ENCODE results near the gene BST1. TPM values are rescaled to one million over a fixed set of nuclear protein-coding genes. Genes with fewer than 3 reads are reported as not detected.

The BST1 gene, protein sequence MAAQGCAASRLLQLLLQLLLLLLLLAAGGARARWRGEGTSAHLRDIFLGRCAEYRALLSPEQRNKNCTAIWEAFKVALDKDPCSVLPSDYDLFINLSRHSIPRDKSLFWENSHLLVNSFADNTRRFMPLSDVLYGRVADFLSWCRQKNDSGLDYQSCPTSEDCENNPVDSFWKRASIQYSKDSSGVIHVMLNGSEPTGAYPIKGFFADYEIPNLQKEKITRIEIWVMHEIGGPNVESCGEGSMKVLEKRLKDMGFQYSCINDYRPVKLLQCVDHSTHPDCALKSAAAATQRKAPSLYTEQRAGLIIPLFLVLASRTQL
- under 1 TPM; 0.47 to 0.66 TPM for total RNA-seq

DNA sequence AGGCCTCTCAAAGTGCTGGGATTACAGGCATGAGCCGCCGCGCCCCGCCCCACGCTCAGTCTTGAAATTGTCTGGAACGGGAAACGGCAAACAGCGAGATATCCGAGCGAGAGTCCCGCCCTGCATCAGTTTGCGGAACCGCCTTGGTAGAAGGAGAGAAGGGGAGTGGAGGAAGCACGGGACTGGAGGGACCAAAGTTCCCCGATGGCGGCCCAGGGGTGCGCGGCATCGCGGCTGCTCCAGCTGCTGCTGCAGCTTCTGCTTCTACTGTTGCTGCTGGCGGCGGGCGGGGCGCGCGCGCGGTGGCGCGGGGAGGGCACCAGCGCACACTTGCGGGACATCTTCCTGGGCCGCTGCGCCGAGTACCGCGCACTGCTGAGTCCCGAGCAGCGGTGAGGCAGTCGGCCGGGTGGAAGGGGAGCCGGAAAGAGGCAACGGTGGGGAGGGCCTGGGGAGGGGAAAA is at the start of gene BST1:
TSS of gene BST1 (plus strand) at position 125 of the 463 bp plus-strand sequence. CDS start at position 205, 80 bp downstream.
- peak within 1 kb of the TSS; percentile 44 for H3K27ac Mint-ChIP-seq
- ATAC-seq (peak; percentile 82), DNase-seq (peak; percentile 70)
- H3K36me3 Mint-ChIP-seq (ENCODE audit: low read depth), result no peaks in the 10 kb centered on the region
- H3K9me3 Mint-ChIP-seq (ENCODE audit: low read depth), result no peaks in the 10 kb centered on the region
- CTCF ChIA-PET, result no interaction called here
- POLR2A ChIA-PET, result no interaction called here
- peaks cover 4% of the 10 kb centered on the region for H3K4me1 Mint-ChIP-seq
- H3K27me3 Mint-ChIP-seq, result peaks cover 10% of the 10 kb centered on the region
- H3K4me3 Mint-ChIP-seq, result peak within 1 kb of the TSS; percentile 75
- intact Hi-C loops (cut with DNase I, micrococcal nuclease), result loop anchor here in 1 of 2 experiments (2.0 kb wide), 1 partner anchor 20 kb away; no protein-coding TSS in a partner anchor

DNA sequence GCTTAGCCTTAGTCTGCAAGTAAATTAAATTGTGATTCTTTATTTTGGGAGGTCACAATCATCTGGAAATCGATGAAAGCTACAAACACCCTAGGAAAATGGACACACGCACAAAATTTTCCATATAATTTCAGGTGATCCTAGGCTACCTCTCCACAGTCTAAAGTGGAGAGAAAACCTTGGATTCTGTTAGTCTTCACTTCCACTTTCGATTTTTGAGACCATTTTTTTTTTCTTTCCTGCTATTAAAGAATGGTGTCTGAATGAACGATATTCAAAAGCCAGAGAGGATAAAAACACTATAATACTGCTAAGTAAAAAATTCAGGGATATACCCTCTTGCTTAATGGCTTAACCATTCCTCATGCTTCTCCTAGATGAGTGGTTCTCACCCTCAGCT is 49.4 kb upstream of the BST1 start:
- POLR2A ChIA-PET, result interaction anchor here (1.1 kb wide), 1 partner anchor 27 kb away, joined by 3 read pairs; no protein-coding TSS in a partner anchor
- peak overlapping the region; percentile 97 for H3K27ac Mint-ChIP-seq
- CTCF ChIA-PET, result interaction anchor here (0.6 to 1.3 kb wide), 5 partner anchors 20 to 196 kb away, joined by 3 to 5 read pairs (median 3); no protein-coding TSS in a partner anchor
- H3K36me3 Mint-ChIP-seq (ENCODE audit: low read depth), result peaks cover 2% of the 10 kb centered on the region
- intact Hi-C loops (cut with DNase I, micrococcal nuclease), result loop anchor here (2.0 to 10.0 kb wide), 6 partner anchors 176 to 1999 kb away; partner anchors contain the start of gene TAPT1 (in 1 of the 2)
- no peaks in the 10 kb centered on the region for H3K9me3 Mint-ChIP-seq (ENCODE audit: low read depth)
- H3K4me3 Mint-ChIP-seq, result peak overlapping the region; percentile 99
- DNase-seq (no peak), ATAC-seq (no peak)
- peaks cover 61% of the 10 kb centered on the region for H3K4me1 Mint-ChIP-seq
- no peaks in the 10 kb centered on the region for H3K27me3 Mint-ChIP-seq

DNA sequence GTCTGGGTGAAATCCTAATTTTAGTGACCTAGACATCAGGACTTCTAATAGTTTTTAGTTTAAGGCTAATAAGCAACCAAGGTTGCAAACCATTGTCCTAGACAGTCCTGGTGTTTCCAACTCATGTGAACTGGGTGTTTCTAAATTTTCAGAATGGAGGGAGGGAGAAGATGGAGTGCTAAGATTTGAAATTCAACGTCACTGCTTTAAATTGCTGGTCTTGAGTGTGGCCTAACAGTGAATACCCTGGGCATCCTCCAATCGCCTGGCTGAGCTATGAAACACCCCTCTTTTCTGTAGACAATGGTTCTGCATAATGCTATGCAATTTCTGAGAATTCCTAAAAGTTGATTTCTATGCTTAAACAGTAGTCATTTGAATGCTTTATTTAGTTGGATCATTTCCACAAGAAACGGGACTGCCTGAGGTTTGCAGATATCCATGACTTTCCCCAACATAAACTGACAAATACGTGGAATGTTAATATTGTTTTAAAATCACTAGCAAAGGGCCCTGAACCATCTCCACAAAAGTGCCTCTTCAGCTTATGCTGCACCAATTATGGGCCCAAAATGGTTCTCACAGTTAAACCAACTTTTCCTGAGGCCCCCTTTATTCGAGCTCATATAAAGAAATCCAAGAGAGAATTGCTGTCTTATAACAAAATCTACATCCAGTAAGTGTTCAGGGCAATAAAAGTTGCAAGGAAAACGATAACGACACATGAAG is 48.8 kb upstream of the BST1 start:
- Mint-ChIP-seq H3K27ac (peak overlapping the region; percentile 97), H3K4me3 (peak overlapping the region; percentile 99), H3K27me3 (no peaks in the 10 kb centered on the region), H3K4me1 (peaks cover 56% of the 10 kb centered on the region), H3K9me3 (ENCODE audit: low read depth) (no peaks in the 10 kb centered on the region), H3K36me3 (ENCODE audit: low read depth) (peaks cover 2% of the 10 kb centered on the region)
- DNase-seq (peak; percentile 31), ATAC-seq (peak; percentile 21)
- CTCF ChIA-PET, result interaction anchor here (0.6 to 1.3 kb wide), 13 partner anchors 10 to 416 kb away, joined by 3 to 6 read pairs (median 3); partner anchors contain the start of gene FAM200B
- POLR2A ChIA-PET, result interaction anchor here (1.1 kb wide), 1 partner anchor 26 kb away, joined by 3 read pairs; no protein-coding TSS in a partner anchor
- intact Hi-C loops (cut with DNase I, micrococcal nuclease), result loop anchor here (2.0 to 10.0 kb wide), 10 partner anchors 113 to 1999 kb away; partner anchors contain the start of genes TAPT1 (in 2 of the 2), CD38 (in 1 of the 2) and CPEB2 (in 1 of the 2)

DNA sequence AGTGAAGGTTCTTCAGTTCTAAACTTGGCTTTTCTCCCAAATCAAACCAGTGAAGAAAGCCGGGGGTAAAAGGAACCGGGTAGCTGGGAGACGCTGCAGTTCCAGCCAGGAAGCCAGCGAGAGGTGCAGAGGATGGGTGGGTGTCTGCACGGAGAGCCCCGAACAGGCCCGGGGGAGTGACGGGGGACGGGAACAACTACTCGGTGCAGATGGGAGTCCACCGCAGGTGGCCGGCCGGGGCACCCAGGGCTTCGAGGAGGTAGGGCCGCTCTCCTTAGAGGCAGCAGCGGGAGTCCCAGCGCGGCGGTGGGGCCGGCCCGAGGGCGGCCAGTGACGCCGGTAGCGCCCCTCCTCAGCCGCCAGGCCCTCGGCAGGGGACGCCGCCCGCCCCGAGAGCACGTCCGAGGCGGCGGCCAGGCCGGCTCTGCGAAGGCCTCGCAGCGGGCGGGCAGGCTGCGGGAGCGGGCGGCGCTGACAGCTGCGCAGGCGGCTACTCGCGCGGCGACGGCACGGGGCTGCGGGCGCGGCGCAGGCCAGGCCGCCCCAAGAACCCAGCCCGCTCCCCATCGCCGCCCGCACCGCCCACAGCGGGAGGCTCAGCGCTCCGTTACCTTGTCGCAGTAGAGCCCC is 48.2 kb upstream of the BST1 start:
- intact Hi-C loops (cut with DNase I, micrococcal nuclease), result loop anchor here (1.0 to 10.0 kb wide), 15 partner anchors 27 to 2000 kb away; partner anchors contain the start of genes CPEB2 (in 2 of the 2), FAM200B (in 2 of the 2), TAPT1 (in 2 of the 2) and CD38 (in 1 of the 2)
- ATAC-seq (peak; percentile 53), DNase-seq (peak; percentile 61)
- peak overlapping the region; percentile 99 for H3K4me3 Mint-ChIP-seq
- ChIA-PET POLR2A (no interaction called here), CTCF (interaction anchor here (0.6 to 1.3 kb wide), 10 partner anchors 9 to 460 kb away, joined by 3 to 6 read pairs (median 3); partner anchors contain the start of gene FAM200B)
- H3K36me3 Mint-ChIP-seq (ENCODE audit: low read depth), result peaks cover 2% of the 10 kb centered on the region
- H3K27me3 Mint-ChIP-seq, result no peaks in the 10 kb centered on the region
- peak overlapping the region; percentile 97 for H3K27ac Mint-ChIP-seq
- peaks cover 57% of the 10 kb centered on the region for H3K4me1 Mint-ChIP-seq
- H3K9me3 Mint-ChIP-seq (ENCODE audit: low read depth), result no peaks in the 10 kb centered on the region

DNA sequence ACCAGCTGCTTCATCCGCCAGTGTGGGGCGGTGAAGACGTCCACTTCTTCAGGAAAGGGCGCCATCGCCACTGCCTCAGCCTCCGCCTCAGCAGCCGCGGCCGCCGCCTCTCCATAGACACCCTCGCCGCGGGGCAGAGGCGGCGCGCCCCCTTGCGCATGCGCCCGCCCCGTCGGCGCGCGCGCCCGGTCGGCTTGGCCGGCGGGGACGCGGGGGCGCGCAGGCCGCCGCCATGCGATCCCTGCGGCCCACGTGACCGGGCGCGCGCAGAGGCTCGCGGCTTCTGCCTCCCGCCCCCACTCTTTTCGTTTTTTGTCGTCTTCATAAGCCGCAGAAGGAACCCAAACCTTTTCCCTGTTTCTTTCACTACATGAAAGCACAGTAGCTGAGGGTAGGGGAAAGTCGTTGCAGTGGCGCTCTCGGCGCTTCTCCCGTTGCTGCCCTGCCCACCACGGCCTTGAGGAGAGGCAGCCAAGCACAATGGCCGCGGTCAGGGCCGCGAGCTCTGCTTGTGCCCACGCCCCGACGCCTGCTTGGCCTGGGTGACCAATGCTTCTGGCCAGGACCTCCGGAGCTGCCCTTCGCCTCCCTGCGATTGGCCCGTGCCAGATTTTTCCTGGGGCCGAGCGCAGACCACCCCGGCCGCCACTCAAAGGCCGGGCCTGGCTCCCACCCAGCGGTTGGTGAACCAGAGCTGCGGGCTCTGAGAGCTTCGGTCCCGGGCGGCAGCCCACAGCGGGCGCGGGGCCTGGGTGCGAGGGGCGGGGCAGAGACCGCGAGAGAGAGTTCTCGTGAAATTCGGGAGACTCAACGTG is 47.4 kb upstream of the BST1 start, which contains the start of gene FBXL5:
TSS of gene FBXL5 (minus strand) at position 135 of the 815 bp plus-strand sequence. CDS start at position 65, 70 bp downstream.
- H3K9me3 Mint-ChIP-seq (ENCODE audit: low read depth), result no peaks in the 10 kb centered on the region

DNA sequence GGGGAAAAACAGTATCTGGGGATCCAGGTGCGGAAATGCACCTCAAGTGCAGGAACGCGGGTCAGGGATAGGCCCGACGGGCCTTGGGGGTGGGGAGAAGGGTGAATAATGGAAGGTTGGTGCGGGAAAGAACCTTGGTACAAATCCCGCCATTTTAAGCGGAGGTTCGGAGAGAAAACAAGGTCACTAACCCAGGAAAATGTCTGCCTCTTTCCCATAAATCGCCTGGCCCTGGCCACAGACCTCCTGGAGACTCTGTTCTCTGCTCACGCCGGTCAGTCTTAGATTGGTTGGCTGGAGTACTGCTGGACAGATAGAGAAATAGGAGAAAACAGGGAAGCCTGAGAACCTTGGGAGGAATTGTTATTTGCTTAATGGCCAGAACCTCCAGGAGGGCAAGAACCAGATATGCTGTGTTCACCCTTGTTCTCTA is 46.8 kb upstream of the BST1 start:
- peak overlapping the region; percentile 99 for H3K4me3 Mint-ChIP-seq
- POLR2A ChIA-PET, result interaction anchor here (0.6 kb wide), 1 partner anchor 589 kb away, joined by 3 read pairs; no protein-coding TSS in a partner anchor
- peaks cover 3% of the 10 kb centered on the region for H3K36me3 Mint-ChIP-seq (ENCODE audit: low read depth)
- ATAC-seq, result no peak
- peaks cover 57% of the 10 kb centered on the region for H3K4me1 Mint-ChIP-seq
- intact Hi-C loops (cut with DNase I, micrococcal nuclease), result loop anchor here (5.0 to 10.0 kb wide), 7 partner anchors 101 to 2001 kb away; partner anchors contain the start of gene TAPT1 (in 1 of the 2)
- H3K27ac Mint-ChIP-seq, result peak overlapping the region; percentile 95
- no peaks in the 10 kb centered on the region for H3K27me3 Mint-ChIP-seq
- CTCF ChIA-PET, result interaction anchor here (0.7 to 1.4 kb wide), 3 partner anchors 25 to 853 kb away, joined by 3 to 5 read pairs (median 5); no protein-coding TSS in a partner anchor
- H3K9me3 Mint-ChIP-seq (ENCODE audit: low read depth), result no peaks in the 10 kb centered on the region
- no peak for DNase-seq

More for the DNA sequence above, 47.4 kb upstream of the BST1 start, which contains the start of gene FBXL5:
- ChIA-PET POLR2A (no interaction called here), CTCF (interaction anchor here (0.7 to 1.4 kb wide), 5 partner anchors 26 to 854 kb away, joined by 3 to 5 read pairs (median 3); partner anchors contain the start of gene FAM200B)
- peak; percentile 76 for ATAC-seq
- DNase-seq, result peak; percentile 90
- Mint-ChIP-seq H3K4me1 (peaks cover 57% of the 10 kb centered on the region), H3K36me3 (ENCODE audit: low read depth) (peaks cover 2% of the 10 kb centered on the region), H3K4me3 (peak within 1 kb of the TSS; percentile 99), H3K27me3 (no peaks in the 10 kb centered on the region), H3K27ac (peak within 1 kb of the TSS; percentile 97)
- intact Hi-C loops (cut with DNase I, micrococcal nuclease), result loop anchor here (1.0 to 10.0 kb wide), 14 partner anchors 26 to 2001 kb away; partner anchors contain the start of genes CPEB2 (in 2 of the 2), FAM200B (in 2 of the 2), TAPT1 (in 2 of the 2) and CD38 (in 1 of the 2)

DNA sequence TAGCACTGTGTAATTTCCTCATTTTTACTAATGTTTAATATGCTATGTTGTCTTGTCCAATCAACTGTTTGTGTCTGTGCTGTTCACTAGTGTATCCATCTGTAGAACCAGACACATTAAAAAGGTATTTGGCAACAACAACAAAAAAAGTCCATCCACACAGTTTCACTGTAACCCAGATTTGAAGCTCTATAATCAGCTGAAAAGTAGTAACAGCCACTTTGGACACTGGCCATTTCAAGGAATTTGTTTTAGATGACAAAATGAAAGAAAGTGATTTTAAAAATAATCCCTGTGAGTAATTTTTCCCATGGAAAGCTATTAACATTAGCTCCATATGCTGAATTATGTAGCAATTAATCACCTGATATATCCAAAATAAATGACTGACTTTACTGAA is 45.5 kb upstream of the BST1 start:
- DNase-seq (no peak), ATAC-seq (no peak)
- Mint-ChIP-seq H3K9me3 (ENCODE audit: low read depth) (no peaks in the 10 kb centered on the region), H3K36me3 (ENCODE audit: low read depth) (peaks cover 4% of the 10 kb centered on the region), H3K27me3 (no peaks in the 10 kb centered on the region), H3K27ac (no peak overlapping the region), H3K4me3 (no peak overlapping the region), H3K4me1 (peaks cover 46% of the 10 kb centered on the region)
- CTCF ChIA-PET, result interaction anchor here (0.9 kb wide), 2 partner anchors 9 to 18 kb away, joined by 3 to 5 read pairs; no protein-coding TSS in a partner anchor
- intact Hi-C loops (cut with DNase I, micrococcal nuclease), result loop anchor here (5.0 to 10.0 kb wide), 7 partner anchors 100 to 2003 kb away; partner anchors contain the start of gene TAPT1 (in 1 of the 2)
- POLR2A ChIA-PET, result interaction anchor here (0.6 to 1.2 kb wide), 2 partner anchors 131 to 656 kb away, joined by 3 read pairs; no protein-coding TSS in a partner anchor

DNA sequence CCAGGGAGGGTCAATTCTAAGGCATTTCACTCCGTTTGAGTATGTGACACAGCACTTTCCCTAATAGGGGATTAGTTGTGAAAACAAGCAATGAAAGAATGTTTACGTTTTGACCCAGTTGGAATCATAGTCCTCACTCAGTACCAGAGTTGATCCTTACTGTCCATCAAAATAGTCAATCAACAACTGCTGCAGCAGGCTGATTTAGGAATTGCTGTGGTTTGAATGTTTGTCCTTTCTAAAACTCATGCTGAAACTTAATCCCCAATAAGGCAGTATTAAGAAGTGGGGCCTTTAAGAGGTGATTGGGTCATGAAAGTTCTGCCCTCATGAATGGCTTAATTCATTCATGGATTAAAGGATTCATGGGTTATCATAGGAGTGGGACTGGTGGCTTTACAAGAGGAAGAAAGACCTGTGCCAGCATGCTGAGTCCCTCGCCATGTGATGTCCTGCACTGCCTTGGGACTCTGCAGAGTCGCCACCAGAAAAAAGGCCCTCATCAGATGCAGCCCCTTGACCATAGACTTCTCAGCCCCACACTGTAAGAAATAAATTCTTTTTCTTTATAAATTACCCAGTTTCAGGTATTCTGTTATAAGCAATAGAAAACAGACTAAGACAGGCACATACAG is 44.6 kb upstream of the BST1 start:
- H3K36me3 Mint-ChIP-seq (ENCODE audit: low read depth), result peaks cover 4% of the 10 kb centered on the region
- ATAC-seq, result no peak
- H3K4me1 Mint-ChIP-seq, result peaks cover 37% of the 10 kb centered on the region
- ChIA-PET POLR2A (no interaction called here), CTCF (interaction anchor here (1.0 kb wide), 1 partner anchor 8 kb away, joined by 5 read pairs; no protein-coding TSS in a partner anchor)
- H3K27ac Mint-ChIP-seq, result no peak overlapping the region
- intact Hi-C loops (cut with DNase I, micrococcal nuclease), result loop anchor here (5.0 to 10.0 kb wide), 7 partner anchors 99 to 2003 kb away; partner anchors contain the start of gene TAPT1 (in 1 of the 2)
- DNase-seq, result no peak
- H3K9me3 Mint-ChIP-seq (ENCODE audit: low read depth), result no peaks in the 10 kb centered on the region
- H3K27me3 Mint-ChIP-seq, result no peaks in the 10 kb centered on the region
- H3K4me3 Mint-ChIP-seq, result no peak overlapping the region

DNA sequence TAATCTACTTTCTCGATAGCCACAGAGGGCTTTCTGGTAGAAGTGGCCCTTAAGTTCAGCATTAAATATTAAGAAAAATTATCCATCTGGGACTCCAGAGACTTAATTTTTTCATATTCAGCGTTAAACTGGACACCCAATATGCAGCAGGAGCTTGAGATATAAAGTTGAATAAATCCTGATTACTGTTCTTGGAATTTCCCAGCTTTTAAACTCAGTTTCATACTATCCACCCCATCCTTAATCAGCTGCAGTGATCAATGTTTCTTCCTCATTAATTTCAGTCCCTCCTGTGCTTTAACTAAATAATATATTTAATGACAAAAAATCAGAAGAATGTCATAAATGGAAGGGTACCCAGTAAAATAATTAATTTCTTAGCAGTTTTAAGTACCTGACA is 44.1 kb upstream of the BST1 start:
- peaks cover 4% of the 10 kb centered on the region for H3K36me3 Mint-ChIP-seq (ENCODE audit: low read depth)
- H3K9me3 Mint-ChIP-seq (ENCODE audit: low read depth), result no peaks in the 10 kb centered on the region
- no peak for ATAC-seq
- no peak overlapping the region for H3K27ac Mint-ChIP-seq
- peaks cover 33% of the 10 kb centered on the region for H3K4me1 Mint-ChIP-seq
- no peak overlapping the region for H3K4me3 Mint-ChIP-seq
- ChIA-PET CTCF (interaction anchor here (1.0 to 1.5 kb wide), 3 partner anchors 9 to 36 kb away, joined by 3 to 5 read pairs (median 3); no protein-coding TSS in a partner anchor), POLR2A (no interaction called here)
- no peaks in the 10 kb centered on the region for H3K27me3 Mint-ChIP-seq
- intact Hi-C loops (cut with DNase I, micrococcal nuclease), result loop anchor here (5.0 to 10.0 kb wide), 7 partner anchors 99 to 2004 kb away; partner anchors contain the start of gene TAPT1 (in 1 of the 2)
- DNase-seq, result no peak

All from activated CD4-positive, alpha-beta T cell treated with anti-CD3 and anti-CD28 coated beads for 36 hours (primary cell).